ENCODE measurements around the gene SKAP2.

Gene SKAP2

DNA sequence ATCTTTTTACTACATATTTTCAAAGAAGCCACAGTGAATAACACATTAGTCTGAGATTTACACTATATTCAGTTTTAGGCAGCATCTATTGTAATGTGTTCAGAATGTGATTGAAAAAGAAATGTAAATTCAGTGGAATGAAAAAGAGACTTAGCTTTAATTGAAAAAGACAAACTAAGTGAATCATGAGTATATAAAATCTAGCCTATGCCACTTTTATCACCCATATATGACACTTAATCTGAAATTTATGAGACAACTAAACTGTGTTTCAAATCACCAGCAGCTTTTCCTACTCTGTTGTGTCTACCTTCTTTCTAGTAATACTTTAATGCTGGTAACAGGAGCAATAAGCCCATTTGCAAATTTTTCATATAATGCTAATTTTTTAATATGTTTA is 4.7 kb downstream of the SKAP2 start:
- DNase-seq (ENCODE audit: insufficient read length, low spot score), result no peak
- no peak for FAIRE-seq
- TF ChIP-seq POLR2A (IDR thresholded peaks at IDR 0.05; ENCODE audit: low read depth, low read length), result no peak
- no peak for TF ChIP-seq POLR2AphosphoS5 (IDR thresholded peaks at IDR 0.05; ENCODE audit: low read depth, low read length)
- no peak for TF ChIP-seq POU2F2 (IDR thresholded peaks at IDR 0.05; ENCODE audit: low read depth, low read length)
- TF ChIP-seq PAX5 (IDR thresholded peaks at IDR 0.05; ENCODE audit: insufficient read depth, low read length, severe bottlenecking), result no peak
- TF ChIP-seq TAF1 (IDR thresholded peaks at IDR 0.05; ENCODE audit: low read depth, low read length), result no peak
- TF ChIP-seq SPI1 (IDR thresholded peaks at IDR 0.05; ENCODE audit: low read depth, low read length), result no peak

DNA sequence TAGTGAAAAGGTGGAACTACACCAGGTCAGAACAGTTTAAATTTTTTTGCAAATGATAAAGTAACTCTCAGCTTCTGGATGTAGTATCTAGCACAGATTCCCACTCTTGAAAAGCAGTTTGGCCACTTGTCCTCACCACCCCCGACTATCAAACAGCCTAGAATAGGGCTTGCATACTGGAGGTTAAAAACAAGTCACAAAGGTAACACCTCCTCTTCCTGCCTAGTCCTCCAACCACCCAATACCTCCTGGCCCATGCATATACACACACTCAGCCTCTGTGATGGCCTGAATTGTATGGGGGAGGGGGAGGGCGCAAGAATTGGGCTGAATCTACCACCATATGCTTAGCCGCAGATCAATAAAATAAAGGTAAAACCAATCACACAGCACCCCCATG is 5.7 kb downstream of the SKAP2 start:
- DNase-seq (ENCODE audit: insufficient read length, low spot score) (no peak), FAIRE-seq (no peak)

DNA sequence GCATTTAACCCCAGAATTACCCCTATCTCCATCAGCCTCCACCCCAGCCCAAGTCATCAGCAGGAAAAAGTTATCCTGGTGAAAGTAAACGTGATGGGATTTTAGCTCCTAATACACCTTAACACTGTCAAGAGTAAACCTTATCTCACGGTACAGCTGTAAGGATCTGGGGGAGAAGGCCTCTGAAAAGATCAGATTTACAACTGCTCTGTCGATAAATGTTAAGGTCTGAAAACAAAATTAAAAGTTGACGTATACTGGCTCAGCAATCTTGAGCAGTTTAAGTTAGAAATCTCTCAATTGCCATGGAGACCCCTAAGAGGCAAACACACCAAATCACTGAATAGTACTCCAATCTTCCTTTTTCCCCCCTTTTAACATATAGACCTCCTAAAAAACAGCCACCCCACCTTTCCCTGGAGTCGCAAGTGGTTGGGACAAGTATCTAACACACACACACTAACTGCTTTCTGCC is 6.1 kb downstream of the SKAP2 start:
- no peak for TF ChIP-seq POU2F2 (IDR thresholded peaks at IDR 0.05; ENCODE audit: low read depth, low read length)
- no peak for TF ChIP-seq PAX5 (IDR thresholded peaks at IDR 0.05; ENCODE audit: insufficient read depth, low read length, severe bottlenecking)
- TF ChIP-seq TAF1 (IDR thresholded peaks at IDR 0.05; ENCODE audit: low read depth, low read length), result no peak
- no peak for TF ChIP-seq SPI1 (IDR thresholded peaks at IDR 0.05; ENCODE audit: low read depth, low read length)
- TF ChIP-seq POLR2AphosphoS5 (IDR thresholded peaks at IDR 0.05; ENCODE audit: low read depth, low read length), result no peak
- TF ChIP-seq POLR2A (IDR thresholded peaks at IDR 0.05; ENCODE audit: low read depth, low read length), result no peak
- DNase-seq (ENCODE audit: insufficient read length, low spot score), result no peak
- FAIRE-seq, result no peak

More for the DNA sequence above, 5.7 kb downstream of the SKAP2 start:
- TF ChIP-seq POU2F2 (IDR thresholded peaks at IDR 0.05; ENCODE audit: low read depth, low read length) (no peak), PAX5 (IDR thresholded peaks at IDR 0.05; ENCODE audit: insufficient read depth, low read length, severe bottlenecking) (no peak), TAF1 (IDR thresholded peaks at IDR 0.05; ENCODE audit: low read depth, low read length) (no peak), POLR2A (IDR thresholded peaks at IDR 0.05; ENCODE audit: low read depth, low read length) (no peak), POLR2AphosphoS5 (IDR thresholded peaks at IDR 0.05; ENCODE audit: low read depth, low read length) (no peak), SPI1 (IDR thresholded peaks at IDR 0.05; ENCODE audit: low read depth, low read length) (no peak)

DNA sequence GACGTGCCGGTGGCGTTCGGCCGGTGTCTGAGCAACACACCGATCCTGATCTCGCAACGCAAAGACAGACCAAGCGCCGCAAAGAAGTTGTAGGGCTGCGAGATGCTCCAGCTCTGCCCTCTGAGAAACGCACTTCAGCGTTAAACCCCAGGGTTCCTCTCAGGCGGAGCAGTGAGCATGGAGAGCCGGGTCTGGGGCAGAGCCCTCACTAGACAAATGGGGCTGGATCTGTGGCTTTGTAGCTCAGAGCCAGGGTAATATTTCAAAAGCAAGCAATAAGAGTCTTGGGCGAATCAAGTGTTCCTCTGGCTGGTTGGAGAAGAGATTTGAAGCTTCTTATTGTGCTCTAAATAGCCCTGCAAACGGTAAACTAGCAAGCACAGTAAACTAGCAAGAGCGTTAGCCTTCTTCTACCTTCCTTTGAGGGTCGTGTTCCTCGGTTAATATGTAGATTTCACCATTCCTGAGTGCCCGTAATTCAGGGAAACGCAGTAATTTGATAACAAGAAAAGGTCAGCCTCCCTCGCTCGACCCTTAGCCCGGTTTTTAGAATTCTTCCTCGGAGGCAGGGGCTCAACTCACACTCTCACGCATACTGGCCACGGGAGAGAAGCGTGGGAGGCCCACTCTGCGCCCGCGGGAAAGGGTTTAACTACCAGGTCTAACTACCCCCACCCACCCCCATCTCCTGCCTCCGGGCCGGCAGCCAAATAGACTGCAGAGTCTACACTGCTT is 6.7 kb downstream of the SKAP2 start:
- FAIRE-seq, result no peak
- TF ChIP-seq PAX5 (IDR thresholded peaks at IDR 0.05; ENCODE audit: insufficient read depth, low read length, severe bottlenecking) (no peak), POLR2A (IDR thresholded peaks at IDR 0.05; ENCODE audit: low read depth, low read length) (no peak), TAF1 (IDR thresholded peaks at IDR 0.05; ENCODE audit: low read depth, low read length) (no peak), POU2F2 (IDR thresholded peaks at IDR 0.05; ENCODE audit: low read depth, low read length) (no peak), POLR2AphosphoS5 (IDR thresholded peaks at IDR 0.05; ENCODE audit: low read depth, low read length) (no peak), SPI1 (IDR thresholded peaks at IDR 0.05; ENCODE audit: low read depth, low read length) (no peak)
- no peak for DNase-seq (ENCODE audit: insufficient read length, low spot score)

DNA sequence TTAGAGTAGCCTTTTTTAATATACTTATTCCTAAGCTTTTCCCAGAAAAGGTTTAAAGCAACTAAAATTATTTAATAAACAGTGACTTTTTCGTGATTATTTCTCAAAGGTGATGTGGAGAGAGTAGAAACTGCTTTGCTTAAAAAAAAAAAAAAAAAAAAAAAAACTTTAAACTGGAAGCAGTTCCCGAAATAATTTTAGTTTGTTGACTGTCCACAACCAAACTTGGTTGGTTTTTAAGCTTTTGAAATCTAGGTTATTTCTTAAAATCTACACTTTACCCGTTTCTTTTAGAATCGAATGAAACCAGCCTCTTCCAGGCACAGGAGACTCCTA is 7.3 kb downstream of the SKAP2 start:
- FAIRE-seq, result no peak
- DNase-seq (ENCODE audit: insufficient read length, low spot score), result no peak
- TF ChIP-seq POU2F2 (IDR thresholded peaks at IDR 0.05; ENCODE audit: low read depth, low read length) (no peak), SPI1 (IDR thresholded peaks at IDR 0.05; ENCODE audit: low read depth, low read length) (no peak), POLR2AphosphoS5 (IDR thresholded peaks at IDR 0.05; ENCODE audit: low read depth, low read length) (no peak), PAX5 (IDR thresholded peaks at IDR 0.05; ENCODE audit: insufficient read depth, low read length, severe bottlenecking) (no peak), TAF1 (IDR thresholded peaks at IDR 0.05; ENCODE audit: low read depth, low read length) (no peak), POLR2A (IDR thresholded peaks at IDR 0.05; ENCODE audit: low read depth, low read length) (no peak)

DNA sequence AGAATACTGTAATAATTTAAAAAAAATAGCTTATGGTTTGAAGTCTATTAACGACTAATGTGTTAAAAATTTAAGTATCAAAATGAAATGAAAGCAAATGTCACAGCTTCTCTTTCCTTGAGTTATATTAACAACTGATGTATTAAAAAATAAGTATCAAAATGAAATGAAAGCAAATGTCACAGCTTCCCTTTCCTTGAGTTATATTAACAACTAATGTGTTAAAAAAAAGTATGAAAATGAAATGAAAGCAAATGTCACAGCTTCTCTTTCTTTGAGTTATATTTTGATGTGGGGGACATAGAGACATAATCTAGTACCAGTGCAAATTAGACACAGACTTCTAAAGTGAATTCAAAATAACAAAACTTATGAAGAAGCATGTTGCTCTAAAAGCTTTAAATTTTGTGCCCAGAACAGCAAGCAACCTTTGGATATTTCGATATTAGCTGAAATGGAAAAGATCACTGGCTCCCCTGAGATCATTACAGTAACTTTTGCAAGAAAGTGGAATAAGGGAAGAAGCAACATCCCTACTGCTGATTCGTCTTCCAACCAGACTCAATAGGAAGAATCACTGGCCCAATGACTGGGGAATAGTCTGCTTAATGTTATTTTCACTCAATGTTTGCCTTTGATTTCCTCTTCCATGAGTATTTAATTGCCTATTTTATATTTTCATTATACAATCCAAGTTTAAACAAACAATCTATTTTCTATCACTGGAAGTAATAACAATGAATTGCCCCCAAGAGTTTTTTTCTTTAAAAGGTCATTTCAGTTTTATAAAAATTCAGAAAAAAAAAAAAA is 8.0 kb downstream of the SKAP2 start:
- DNase-seq (ENCODE audit: insufficient read length, low spot score), result no peak

DNA sequence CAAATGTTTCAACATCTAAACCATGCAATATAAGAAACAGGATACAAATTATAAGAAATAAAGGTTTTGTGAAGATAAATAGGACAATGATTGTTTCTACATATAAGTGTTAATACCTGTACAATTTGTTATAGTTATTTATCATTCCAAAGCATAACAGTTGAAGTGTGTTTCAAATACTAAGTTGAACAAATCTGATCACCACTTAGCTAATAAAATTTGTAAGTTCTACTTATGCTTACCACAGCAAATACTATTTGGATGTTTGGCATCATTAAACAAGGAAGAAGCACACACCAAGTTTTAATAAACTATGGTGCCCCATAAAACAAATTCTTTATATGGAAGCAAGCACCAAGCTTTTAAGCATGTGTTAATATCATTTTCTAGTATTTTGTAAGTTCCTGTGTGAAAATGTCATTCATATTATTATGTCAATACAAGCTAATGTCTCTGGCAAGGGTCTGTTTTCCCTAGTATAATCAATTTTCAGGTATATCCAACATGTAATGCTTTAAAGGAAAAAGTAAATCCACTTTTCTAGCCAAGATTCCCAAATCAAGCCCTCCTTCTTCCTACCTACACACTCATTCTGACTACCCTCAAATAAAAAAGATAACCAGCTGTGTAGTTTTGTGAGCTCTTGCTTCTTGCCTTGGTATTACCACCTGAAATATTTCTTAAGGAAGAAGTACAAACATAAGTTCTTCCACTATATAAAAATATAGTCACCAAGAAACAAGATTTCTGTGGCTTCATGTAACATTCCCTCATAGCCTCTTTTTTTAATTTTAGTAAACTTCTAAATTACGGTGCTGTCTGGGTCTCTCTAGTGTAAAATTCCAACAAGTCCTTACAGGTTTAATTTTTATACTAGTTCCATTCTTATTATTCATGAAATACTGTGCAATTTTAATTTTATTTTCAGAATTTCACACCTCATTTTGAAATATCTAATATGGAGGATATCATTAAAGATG is 9.2 kb downstream of the SKAP2 start:
- DNase-seq (ENCODE audit: insufficient read length, low spot score) (no peak), FAIRE-seq (no peak)
- TF ChIP-seq SPI1 (IDR thresholded peaks at IDR 0.05; ENCODE audit: low read depth, low read length) (no peak), PAX5 (IDR thresholded peaks at IDR 0.05; ENCODE audit: insufficient read depth, low read length, severe bottlenecking) (no peak), POU2F2 (IDR thresholded peaks at IDR 0.05; ENCODE audit: low read depth, low read length) (no peak), TAF1 (IDR thresholded peaks at IDR 0.05; ENCODE audit: low read depth, low read length) (no peak), POLR2AphosphoS5 (IDR thresholded peaks at IDR 0.05; ENCODE audit: low read depth, low read length) (no peak), POLR2A (IDR thresholded peaks at IDR 0.05; ENCODE audit: low read depth, low read length) (no peak)

More for the DNA sequence above, 8.0 kb downstream of the SKAP2 start:
- no peak for TF ChIP-seq POLR2AphosphoS5 (IDR thresholded peaks at IDR 0.05; ENCODE audit: low read depth, low read length)
- no peak for TF ChIP-seq POLR2A (IDR thresholded peaks at IDR 0.05; ENCODE audit: low read depth, low read length)
- no peak for TF ChIP-seq PAX5 (IDR thresholded peaks at IDR 0.05; ENCODE audit: insufficient read depth, low read length, severe bottlenecking)
- no peak for TF ChIP-seq TAF1 (IDR thresholded peaks at IDR 0.05; ENCODE audit: low read depth, low read length)
- no peak for TF ChIP-seq SPI1 (IDR thresholded peaks at IDR 0.05; ENCODE audit: low read depth, low read length)
- TF ChIP-seq POU2F2 (IDR thresholded peaks at IDR 0.05; ENCODE audit: low read depth, low read length), result no peak
- FAIRE-seq, result no peak

DNA sequence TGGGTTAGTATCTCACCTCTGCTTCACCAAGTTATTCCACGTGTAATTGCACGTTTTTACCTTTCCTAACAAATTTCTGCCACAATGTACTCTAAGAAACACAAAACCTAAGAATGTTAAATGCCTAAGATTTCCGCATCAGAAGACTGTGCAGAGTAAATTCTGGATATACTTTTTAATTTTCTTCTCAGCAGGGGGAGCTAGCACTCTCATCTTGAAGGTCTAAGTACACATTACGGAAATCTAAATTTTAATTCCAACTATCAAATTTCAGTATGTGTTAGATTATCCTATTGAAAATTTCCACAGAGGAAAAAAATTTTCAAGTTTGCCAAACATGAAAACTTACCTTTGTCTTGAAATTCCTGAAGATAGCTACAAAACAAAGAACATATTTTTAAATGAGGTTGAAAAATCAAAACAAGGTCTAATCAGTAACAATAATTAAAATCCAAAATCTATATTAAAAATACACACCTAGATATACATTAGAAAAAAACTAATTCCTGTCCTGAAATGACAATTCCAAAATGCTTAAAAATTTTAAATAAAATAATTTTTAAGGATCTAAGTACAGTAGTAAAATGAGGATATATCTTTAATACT is 10.5 kb downstream of the SKAP2 start:
- no peak for DNase-seq (ENCODE audit: insufficient read length, low spot score)
- TF ChIP-seq POLR2A (IDR thresholded peaks at IDR 0.05; ENCODE audit: low read depth, low read length), result no peak
- TF ChIP-seq POU2F2 (IDR thresholded peaks at IDR 0.05; ENCODE audit: low read depth, low read length), result no peak
- TF ChIP-seq POLR2AphosphoS5 (IDR thresholded peaks at IDR 0.05; ENCODE audit: low read depth, low read length), result no peak
- no peak for TF ChIP-seq SPI1 (IDR thresholded peaks at IDR 0.05; ENCODE audit: low read depth, low read length)
- no peak for TF ChIP-seq PAX5 (IDR thresholded peaks at IDR 0.05; ENCODE audit: insufficient read depth, low read length, severe bottlenecking)
- no peak for TF ChIP-seq TAF1 (IDR thresholded peaks at IDR 0.05; ENCODE audit: low read depth, low read length)
- no peak for FAIRE-seq

All from GM12891 (cell line).